HG02642 (cell line): ENCODE data around the gene NUDCD2.
"Not testable (repeated sequence)": the region's sequence is repeated elsewhere in the genome, so short reads cannot be mapped to it uniquely, and the experiment has no call there.

Source experiments
- ATAC-seq: cut with Tn5 transposase; IDR thresholded peaks from one replicate; pipeline ENCODE4 v1.9.1; 2021; ENCODE audit warnings: mild to moderate bottlenecking; ENCODE audit not compliant: unreplicated experiment, poor library complexity

The NUDCD2 gene

DNA sequence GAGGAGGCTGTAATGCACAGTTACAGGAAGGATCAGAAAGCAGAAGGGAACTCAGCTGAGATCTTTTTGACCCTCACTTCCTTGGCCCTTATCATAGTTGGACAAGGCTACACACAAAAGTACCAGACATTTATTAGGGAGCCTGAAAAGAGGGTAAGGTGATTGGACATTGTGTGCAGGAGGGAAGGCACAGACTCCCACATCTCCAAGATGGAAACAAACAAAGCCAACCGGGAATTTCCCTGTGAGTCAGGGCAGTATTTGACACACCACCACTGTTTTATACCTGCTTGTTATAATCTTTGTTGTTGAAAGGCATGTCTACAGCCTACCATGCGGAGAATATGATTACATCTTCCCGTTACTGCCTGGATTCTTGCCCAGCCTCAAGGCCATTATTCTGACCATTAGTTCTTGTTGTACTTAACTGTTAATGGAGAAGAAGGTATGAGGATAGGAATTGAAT, 25.5 kb downstream of the NUDCD2 start:
- ATAC-seq: no peak

DNA sequence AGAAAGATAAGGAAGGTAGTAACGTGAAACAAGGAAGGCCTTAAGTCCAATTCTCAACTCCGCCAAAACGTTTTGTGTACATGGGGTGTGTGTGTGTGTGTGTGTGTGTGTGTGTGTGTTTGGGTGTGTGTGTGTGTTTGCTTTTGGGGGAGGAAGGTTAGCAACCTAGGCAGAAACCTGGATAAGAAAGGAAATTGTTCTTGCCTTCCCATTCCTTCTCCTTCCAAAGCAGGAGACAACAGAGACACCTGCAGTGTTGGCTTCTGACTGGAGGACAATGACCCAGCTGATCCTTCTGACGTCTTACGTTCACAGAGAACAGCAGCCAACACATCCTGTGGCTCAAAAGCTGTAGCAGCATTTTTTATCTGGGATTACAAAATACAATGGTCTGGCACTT, 26.6 kb downstream of the NUDCD2 start:
- no peak for ATAC-seq

GRCh38 chr5:163432544-163432943, 27.4 kb downstream of the NUDCD2 start:
- ATAC-seq: no peak

DNA sequence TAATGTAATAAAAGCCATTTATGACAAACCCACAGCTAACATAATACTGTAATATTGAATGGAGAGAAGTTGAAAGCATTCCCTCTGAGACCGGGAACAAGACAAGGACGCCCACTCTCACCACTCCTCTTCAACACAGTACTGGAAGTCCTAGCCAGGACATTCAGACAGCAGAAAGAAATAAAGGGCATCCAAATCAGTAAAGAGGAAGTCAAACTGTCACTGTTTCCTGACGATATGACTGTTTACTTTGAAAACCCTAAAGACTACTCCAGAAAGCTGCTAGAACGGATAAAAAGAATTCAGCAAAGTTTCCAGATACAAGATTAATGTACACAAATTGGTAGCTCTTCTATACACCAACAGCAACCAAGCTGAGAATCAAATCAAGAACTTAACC, 33.8 kb downstream of the NUDCD2 start:
- ATAC-seq: not testable (repeated sequence)

GRCh38 chr5:163424836-163425235, 35.1 kb downstream of the NUDCD2 start:
- no peak for ATAC-seq

DNA sequence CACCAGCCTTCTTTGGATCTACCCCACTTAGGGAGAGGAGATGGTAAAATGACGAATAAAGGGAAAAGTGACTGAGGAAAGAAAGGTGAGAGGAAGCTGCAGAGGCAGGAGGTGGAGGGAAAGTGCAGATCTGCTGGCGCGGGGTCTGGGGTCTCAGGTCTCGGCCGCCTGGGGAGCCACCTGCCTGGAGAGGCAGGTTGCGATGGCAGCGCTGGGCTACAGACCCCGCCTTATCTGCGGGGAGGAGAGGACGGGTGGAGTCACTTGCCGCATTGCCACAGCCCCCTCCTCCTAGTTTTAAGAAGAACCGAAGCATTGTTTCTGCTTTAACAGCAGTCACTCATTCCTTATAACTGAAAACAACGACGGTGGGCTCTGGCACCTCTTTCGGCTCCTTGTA, 44.2 kb downstream of the NUDCD2 start:
- not testable (repeated sequence) for ATAC-seq

DNA sequence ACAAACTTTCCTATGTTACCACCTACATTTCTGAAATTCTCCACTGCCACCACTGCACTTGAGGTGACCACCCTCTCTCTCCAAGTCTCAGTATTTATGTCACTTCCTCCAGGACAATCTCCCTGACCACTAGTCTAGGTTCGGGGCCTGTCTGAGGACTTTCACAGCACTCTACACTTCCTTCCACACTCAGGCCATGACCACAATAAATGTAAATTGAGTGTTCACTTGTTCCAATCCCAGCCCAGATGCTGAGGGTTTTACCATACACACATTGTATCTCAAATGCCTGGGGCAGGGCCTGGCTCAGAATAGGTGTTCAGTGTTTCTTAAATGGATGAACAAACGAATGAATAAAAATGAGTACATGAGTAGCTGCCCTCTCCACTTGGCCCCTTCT, 49.4 kb downstream of the NUDCD2 start:
- ATAC-seq: no peak

GRCh38 chr5:163409384-163409783, 50.5 kb downstream of the NUDCD2 start:
- no peak for ATAC-seq

DNA sequence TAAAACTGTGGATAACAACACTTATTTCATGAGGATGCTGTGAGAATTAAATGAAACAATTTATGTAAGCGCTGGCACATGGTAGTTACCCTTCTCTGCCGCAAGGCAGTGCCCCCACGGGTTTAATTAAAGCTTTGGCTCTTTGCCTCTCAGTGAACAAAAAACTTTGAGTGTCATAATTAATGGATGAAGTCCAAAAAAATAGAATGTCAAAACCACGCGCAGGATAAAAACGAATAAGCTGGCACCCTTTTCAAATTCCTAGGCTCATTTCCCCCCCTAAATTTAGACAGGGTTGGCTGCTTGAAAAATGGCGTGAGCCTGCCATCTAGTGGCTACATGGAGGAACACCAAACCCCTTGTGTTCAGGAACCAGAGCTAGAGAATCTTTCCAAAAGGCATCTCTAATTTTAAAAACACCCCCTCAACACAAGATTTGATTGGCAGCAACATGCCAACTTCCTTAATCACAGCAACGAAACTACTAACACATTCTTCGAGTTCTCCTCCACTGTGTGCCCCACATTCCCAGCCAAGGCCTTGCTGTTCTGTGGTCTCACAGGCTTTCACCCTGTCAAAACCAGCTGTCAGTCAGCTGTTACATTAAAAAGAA, 51.5 kb downstream of the NUDCD2 start:
- ATAC-seq: peak; percentile 80

DNA sequence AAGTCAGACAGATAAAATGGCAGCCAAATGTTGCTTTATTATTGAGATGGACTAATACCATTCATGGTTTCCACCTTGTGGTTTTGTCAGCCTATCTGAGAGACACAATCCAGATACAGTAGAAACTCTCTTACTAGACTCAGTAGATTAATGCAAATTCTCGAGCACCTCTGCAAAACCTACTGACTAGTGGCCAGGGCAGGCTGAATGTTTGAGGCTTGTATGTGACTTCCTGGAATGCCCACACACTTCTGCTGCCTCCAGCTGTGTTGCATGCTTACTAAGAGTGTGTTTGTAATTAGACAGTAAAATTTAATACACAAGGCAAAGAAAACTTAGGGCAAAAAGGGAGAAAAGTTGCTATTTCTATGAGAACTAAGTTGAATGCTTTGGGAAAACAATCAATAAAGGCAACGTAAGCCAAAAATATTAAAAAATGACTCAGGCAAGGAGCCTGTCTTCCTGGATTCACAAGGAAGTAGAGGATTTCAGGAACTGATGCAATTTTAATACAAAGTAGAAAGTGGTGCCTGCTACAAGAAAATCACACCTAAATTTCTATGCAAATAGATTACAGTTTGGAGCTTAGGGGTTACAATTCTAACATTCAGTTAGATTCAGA, 52.8 kb downstream of the NUDCD2 start:
- peak; percentile 81 for ATAC-seq

- no peak for ATAC-seq
Measured at GRCh38 chr5:163404364-163405173, 55.3 kb downstream of the NUDCD2 start.

DNA sequence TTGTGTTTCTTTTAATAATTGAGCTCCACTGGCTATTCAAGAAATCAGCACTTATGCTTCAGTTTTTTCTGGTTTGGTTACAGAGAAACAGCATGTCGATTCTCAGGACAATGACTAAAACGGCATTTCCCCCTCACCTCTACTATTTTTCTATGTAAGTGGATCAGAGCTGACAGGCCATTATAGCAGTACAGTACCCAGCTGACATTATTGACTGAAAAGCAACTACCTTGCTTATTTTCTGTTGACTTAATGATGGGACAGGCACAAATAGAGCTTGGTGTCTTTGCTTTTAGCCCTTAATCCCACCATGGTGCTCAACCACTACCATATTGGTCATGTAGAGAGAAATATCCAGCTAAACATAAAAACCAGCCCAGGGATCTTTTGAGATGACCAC, 57.9 kb downstream of the NUDCD2 start:
- no peak for ATAC-seq

DNA sequence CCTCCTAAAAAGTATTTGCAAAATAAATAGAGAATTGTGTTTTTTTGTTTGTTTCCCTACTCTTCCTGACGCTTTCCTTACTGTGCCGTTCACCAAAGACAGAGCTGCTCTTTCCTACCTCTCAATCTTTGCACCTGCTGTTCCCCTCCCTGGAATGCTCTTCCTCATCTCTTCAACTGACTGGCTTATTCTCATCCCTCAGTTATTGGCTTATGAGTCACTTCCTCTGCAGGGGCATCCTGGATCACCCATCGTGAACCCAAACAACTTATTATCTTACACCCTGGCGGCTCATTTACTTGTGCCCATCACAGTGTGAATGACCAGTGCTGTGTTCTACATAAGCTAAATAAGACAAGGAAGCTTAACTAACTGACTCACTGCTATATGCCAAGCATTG, 58.6 kb downstream of the NUDCD2 start:
- no peak for ATAC-seq

GRCh38 chr5:163399923-163400322, 60.0 kb downstream of the NUDCD2 start:
- ATAC-seq: no peak

GRCh38 chr5:163397354-163397753, 62.5 kb downstream of the NUDCD2 start:
- no peak for ATAC-seq

DNA sequence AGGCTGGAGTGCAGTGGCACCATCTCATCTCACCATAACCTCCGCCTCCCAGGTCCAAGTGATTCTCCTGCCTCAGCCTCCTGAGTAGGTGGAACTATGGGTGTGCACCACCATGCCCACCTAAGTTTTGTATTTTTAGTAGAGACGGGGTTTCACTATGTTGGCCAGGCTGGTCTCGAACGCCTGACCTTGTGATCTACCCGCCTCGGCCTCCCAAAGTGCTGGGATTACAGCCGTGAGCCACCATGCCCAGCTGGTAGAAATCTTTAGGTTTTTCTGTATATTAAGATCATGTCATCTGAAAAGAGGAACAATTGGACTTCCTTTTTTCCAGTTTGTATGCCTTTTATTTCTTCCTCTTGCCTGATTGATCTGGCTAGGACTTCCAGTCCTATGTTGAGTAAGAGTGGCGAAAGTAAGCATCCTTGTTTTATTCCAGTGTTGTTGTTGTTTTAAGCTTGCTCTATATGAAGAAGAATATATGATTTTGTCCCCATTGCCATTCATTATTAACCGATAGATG, 63.0 kb downstream of the NUDCD2 start:
- not testable (repeated sequence) for ATAC-seq
